GM12864 (cell line): Measurements from ENCODE around the gene LEP.

Experiments
- DNase-seq: peaks from one replicate; pipeline ENCODE4 v3.0.0-alpha.2; 2011; ENCODE audit warnings: low read depth
- H3K4me3 ChIP-seq: 2 replicates; pipeline ENCODE4 v1.5.1; 2011; ENCODE audit warnings: mild to moderate bottlenecking, low read depth, low read length, control low read depth
- CTCF ChIP-seq: IDR thresholded peaks from 2 replicates; pipeline ENCODE4 v1.5.1; 2011; ENCODE audit warnings: low read depth, mild to moderate bottlenecking, moderate library complexity, low read length, control low read depth, inconsistent platforms; ENCODE audit errors: missing control alignments

Gene LEP

DNA sequence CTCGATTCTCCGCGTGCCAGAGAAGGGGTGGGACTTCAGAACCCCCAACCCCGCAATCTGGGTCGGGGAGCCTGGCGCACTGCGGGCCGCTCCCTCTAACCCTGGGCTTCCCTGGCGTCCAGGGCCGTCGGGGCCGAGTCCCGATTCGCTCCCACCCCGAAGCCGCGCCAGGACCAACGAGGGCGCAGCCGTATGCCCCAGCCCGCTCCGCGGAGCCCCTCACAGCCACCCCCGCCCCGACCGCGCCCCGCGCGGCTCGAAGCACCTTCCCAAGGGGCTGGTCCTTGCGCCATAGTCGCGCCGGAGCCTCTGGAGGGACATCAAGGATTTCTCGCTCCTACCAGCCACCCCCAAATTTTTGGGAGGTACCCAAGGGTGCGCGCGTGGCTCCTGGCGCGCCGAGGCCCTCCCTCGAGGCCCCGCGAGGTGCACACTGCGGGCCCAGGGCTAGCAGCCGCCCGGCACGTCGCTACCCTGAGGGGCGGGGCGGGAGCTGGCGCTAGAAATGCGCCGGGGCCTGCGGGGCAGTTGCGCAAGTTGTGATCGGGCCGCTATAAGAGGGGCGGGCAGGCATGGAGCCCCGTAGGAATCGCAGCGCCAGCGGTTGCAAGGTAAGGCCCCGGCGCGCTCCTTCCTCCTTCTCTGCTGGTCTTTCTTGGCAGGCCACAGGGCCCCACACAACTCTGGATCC, at the start of gene LEP:
Gene LEP, plus strand, starts transcription at position 583 of the 691 bp plus-strand sequence. CDS start 10,741 bp downstream, outside the sequence.
- no peak for TF ChIP-seq CTCF
- no peak for DNase-seq
- no peak within 1 kb of the TSS for H3K4me3 ChIP-seq

DNA sequence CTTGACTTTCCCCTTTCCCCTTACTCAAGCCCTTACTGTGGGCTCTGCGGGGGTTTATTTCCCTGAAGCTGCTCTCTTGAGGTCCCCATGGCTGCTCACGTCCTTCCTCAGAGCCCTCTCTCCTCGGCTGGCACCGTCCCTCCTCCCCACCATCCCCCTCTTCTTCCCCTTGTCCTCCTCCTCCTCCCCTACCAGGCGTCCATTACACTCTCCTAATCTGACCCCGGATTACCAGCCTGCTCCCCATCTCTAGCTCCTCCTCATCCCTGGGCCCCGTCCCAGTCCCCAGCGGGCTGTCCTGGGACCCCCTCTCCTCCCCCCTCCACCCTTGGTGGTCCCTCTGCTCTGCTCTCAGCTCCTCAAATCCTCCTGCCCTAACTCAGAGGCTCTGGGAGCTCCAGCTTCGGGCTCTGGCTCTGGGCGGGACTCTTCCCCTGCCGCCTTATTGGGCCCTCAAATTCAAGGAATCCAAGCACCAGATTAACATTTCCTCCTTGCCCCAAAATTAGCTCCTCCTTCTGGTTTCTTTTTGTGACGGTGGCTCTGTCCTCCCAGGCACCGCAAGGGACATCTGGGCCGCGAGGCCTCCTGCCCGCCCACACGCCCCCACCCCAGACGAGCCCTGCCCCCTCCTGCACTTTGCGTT, 48.5 kb upstream of the LEP start:
- no peak overlapping the region for H3K4me3 ChIP-seq
- no peak for DNase-seq
- TF ChIP-seq CTCF: no peak

DNA sequence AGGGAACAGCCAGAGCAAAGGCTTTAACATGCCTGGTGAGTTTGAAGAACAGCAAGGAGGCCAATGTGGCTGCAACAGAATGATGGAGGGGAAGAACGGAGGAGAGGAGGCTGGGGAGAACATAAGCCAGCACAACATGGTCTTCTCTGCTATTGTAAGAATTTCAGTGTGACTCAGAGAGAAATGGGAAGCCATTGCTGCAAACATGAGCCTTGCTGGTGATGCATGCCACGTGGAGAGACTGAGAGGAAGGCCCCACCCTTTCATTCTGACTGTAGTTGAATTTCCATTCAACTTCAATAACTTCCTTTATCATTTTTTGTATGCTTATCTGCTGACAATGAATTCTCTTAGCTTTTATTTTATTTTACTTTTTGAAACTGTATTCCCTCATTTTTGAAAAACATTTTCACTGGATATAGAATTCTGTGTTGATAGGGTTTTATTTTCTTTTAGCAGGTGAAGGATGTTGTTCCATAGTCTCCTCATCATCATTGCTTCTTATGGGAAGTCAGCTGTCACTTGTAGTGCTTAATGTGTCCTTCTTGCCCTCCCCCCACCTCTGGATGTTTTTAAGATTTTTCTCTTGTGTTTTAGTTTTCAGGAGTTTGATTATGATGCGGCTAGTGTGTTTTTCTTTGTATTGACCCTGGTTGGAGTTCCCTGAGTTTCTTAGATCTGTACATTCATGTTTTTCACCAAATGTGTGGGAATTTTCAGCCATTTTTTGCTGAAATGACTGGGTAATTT, 46.4 kb upstream of the LEP start:
- DNase-seq: no peak
- H3K4me3 ChIP-seq: no peak overlapping the region
- TF ChIP-seq CTCF: no peak

- TF ChIP-seq CTCF: no peak
- DNase-seq: no peak
- H3K4me3 ChIP-seq: no peak overlapping the region
Measured at GRCh38 chr7:128197589-128197988, 43.5 kb upstream of the LEP start.

GRCh38 chr7:128197989-128198580, 43.0 kb upstream of the LEP start:
- no peak for TF ChIP-seq CTCF
- H3K4me3 ChIP-seq: no peak overlapping the region
- DNase-seq: no peak

DNA sequence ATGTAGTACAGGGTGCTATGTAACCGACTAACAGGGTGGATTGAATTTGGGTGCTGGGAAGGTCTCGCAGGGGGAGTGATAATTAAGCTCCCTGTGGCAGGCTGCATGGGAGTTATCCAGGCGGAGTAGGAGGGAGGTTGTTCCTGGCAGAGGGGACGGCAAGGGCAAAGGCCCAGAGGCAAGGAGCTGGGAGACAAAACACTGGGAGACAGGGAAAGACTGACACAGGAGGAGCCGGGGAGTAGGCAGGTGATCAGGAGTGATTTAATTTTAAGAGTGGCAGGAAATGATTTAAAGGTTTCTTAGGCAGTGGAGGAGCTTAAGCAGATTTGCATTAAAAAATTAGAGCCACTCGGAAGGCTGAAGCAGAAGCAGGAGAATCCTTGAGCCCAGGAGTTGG, 40.7 kb upstream of the LEP start:
- TF ChIP-seq CTCF: no peak
- no peak for DNase-seq
- no peak overlapping the region for H3K4me3 ChIP-seq
